H1 (cell line): Measurements from ENCODE around the gene SIGLEC12. TPM values are rescaled to one million over a fixed set of nuclear protein-coding genes. Genes with fewer than 3 reads are reported as not detected.

ENCODE experiments used
- CTCF ChIA-PET: fragments of 300-600 bp; sonication (Branson Sonifier 250); formaldehyde crosslinking; loops from one replicate; lab custom pipeline; 2021; ENCODE audit not compliant: partially characterized antibody; lab: Charles Lee
- POLR2A ChIA-PET: fragments of 300-600 bp; sonication (Branson Sonifier 250); formaldehyde crosslinking; loops from one replicate; lab custom pipeline; 2021; ENCODE audit warnings: inconsistent platforms; ENCODE audit not compliant: partially characterized antibody; lab: Charles Lee
- DNase-seq, 2 experiments: peaks; one replicate each; pipeline versions ENCODE4 v3.0.0 to v3.0.0-alpha.2; 2010 to 2022; ENCODE audit warnings: low spot score in 2 of 2, low read depth in 1 of 2, mixed read lengths in 1 of 2
- FAIRE-seq: peaks from 2 replicates; lab custom pipeline; 2011; peaks lifted over from hg19 to GRCh38; lab: Jason Lieb, UNC
- H2AFZ ChIP-seq: 2 replicates; pipeline ENCODE4 v1.8.1; 2012; ENCODE audit warnings: low read length, inconsistent platforms
- H2AK5ac ChIP-seq: 2 replicates; pipeline ENCODE4 v1.6.1; 2013; ENCODE audit warnings: low read depth, low read length
- H2BK120ac ChIP-seq: replicated peaks from 2 replicates; pipeline ENCODE3; 2013; ENCODE audit warnings: low read depth, low read length, inconsistent platforms
- H2BK12ac ChIP-seq: 2 replicates; pipeline ENCODE4 v1.6.1; 2013; ENCODE audit warnings: low read depth, low read length
- H2BK15ac ChIP-seq: 2 replicates; pipeline ENCODE4 v1.6.1; 2013; ENCODE audit warnings: low read length
- H2BK20ac ChIP-seq: 2 replicates; pipeline ENCODE4 v1.6.1; 2013; ENCODE audit warnings: low read length
- H2BK5ac ChIP-seq: 2 replicates; pipeline ENCODE4 v1.6.1; 2013; ENCODE audit warnings: low read depth, low read length
- H3K14ac ChIP-seq: 2 replicates; pipeline ENCODE4 v1.6.1; 2013; ENCODE audit warnings: inconsistent platforms; ENCODE audit not compliant: insufficient read length
- H3K18ac ChIP-seq: 2 replicates; pipeline ENCODE4 v1.6.1; 2013; ENCODE audit warnings: low read length; ENCODE audit errors: extremely low read depth
- H3K23ac ChIP-seq: 2 replicates; pipeline ENCODE4 v1.6.1; 2013; ENCODE audit warnings: inconsistent platforms; ENCODE audit not compliant: insufficient read length
- H3K23me2 ChIP-seq: 2 replicates; pipeline ENCODE4 v1.6.1; 2013; ENCODE audit warnings: low read depth, low read length
- H3K27ac ChIP-seq: 2 replicates; pipeline ENCODE4 v1.6.1; 2011; ENCODE audit warnings: low read depth, low read length, inconsistent platforms
- H3K27me3 ChIP-seq, 4 experiments: replicated peaks in 1 of 4; 1 replicate in 1 of 4; 2 replicates in 3 of 4; pipeline versions ENCODE4 v1.6.1 to v1.8.1; 2011 to 2013; ENCODE audit warnings: low read length in 3 of 4, mild to moderate bottlenecking in 3 of 4, inconsistent platforms in 2 of 4, mixed read lengths in 2 of 4, moderate library complexity in 1 of 4; ENCODE audit not compliant: control insufficient read depth in 3 of 4, insufficient read depth in 3 of 4; ENCODE audit errors: extremely low read depth in 1 of 4
- H3K36me3 ChIP-seq, 4 experiments: 2 replicates each; pipeline versions ENCODE4 v1.6.1 to v1.8.1; 2011 to 2013; ENCODE audit warnings: mild to moderate bottlenecking in 4 of 4, low read length in 3 of 4, moderate library complexity in 2 of 4, control low read depth in 1 of 4, inconsistent platforms in 1 of 4; ENCODE audit not compliant: insufficient read depth in 4 of 4, control insufficient read depth in 2 of 4
- H3K4ac ChIP-seq: replicated peaks from 2 replicates; pipeline ENCODE3; 2013; ENCODE audit warnings: low read length, low read depth, mixed read lengths, inconsistent platforms; ENCODE audit not compliant: insufficient read length
- H3K4me1 ChIP-seq, 4 experiments: replicated peaks in 1 of 4; 1 replicate in 1 of 4; 2 replicates in 3 of 4; pipeline versions ENCODE4 v1.6.1 to v1.8.1; 2011 to 2013; ENCODE audit warnings: low read length in 3 of 4, inconsistent platforms in 2 of 4, mixed read lengths in 1 of 4; ENCODE audit not compliant: insufficient read depth in 4 of 4, control insufficient read depth in 3 of 4
- H3K4me2 ChIP-seq, 2 experiments: 2 replicates each; pipeline versions ENCODE4 v1.6.1 to v1.8.1; 2011 to 2013; ENCODE audit warnings: low read depth in 2 of 2, low read length in 2 of 2, control low read depth in 1 of 2, inconsistent platforms in 1 of 2, mild to moderate bottlenecking in 1 of 2; ENCODE audit not compliant: insufficient read depth in 1 of 2
- H3K4me3 ChIP-seq, 4 experiments: fragments of 200-600, 300-600 bp in 1 of 4; sonication (generic), shearing (Covaris generic), sonication (Bioruptor Twin) in 1 of 4; 2 replicates each; pipeline versions ENCODE4 v1.5.1 to v1.8.1; 2011 to 2016; ENCODE audit warnings: low read length in 4 of 4, low read depth in 3 of 4, control low read depth in 2 of 4, inconsistent platforms in 2 of 4, mild to moderate bottlenecking in 2 of 4, mixed read lengths in 1 of 4, moderate library complexity in 1 of 4; ENCODE audit not compliant: insufficient read depth in 2 of 4; ENCODE audit errors: extremely low read depth in 1 of 4
- H3K56ac ChIP-seq: replicated peaks from 2 replicates; pipeline ENCODE3; 2013; ENCODE audit warnings: low read depth, mild to moderate bottlenecking, mixed read lengths, low read length, inconsistent platforms; ENCODE audit not compliant: insufficient read length
- H3K79me1 ChIP-seq: 2 replicates; pipeline ENCODE4 v1.6.1; 2013; ENCODE audit warnings: low read depth, low read length, control low read depth
- H3K79me2 ChIP-seq, 2 experiments: 2 replicates each; pipeline versions ENCODE4 v1.6.1 to v1.8.1; 2012 to 2013; ENCODE audit warnings: low read length in 2 of 2, mild to moderate bottlenecking in 2 of 2, inconsistent platforms in 1 of 2; ENCODE audit not compliant: insufficient read depth in 2 of 2, control insufficient read depth in 1 of 2
- H3K9ac ChIP-seq, 4 experiments: replicated peaks in 1 of 4; 1 replicate in 1 of 4; 2 replicates in 3 of 4; pipeline versions ENCODE4 v1.6.1 to v1.8.1; 2011 to 2013; ENCODE audit warnings: low read depth in 3 of 4, low read length in 3 of 4, control low read depth in 2 of 4, mild to moderate bottlenecking in 2 of 4, moderate library complexity in 2 of 4, inconsistent platforms in 1 of 4; ENCODE audit errors: extremely low read depth in 1 of 4
- H3K9me3 ChIP-seq, 2 experiments: 2 replicates each; pipeline versions ENCODE4 v1.6.1 to v1.8.1; 2012 to 2013; ENCODE audit warnings: mild to moderate bottlenecking in 2 of 2, moderate library complexity in 2 of 2, control low read depth in 1 of 2, inconsistent platforms in 1 of 2, low read depth in 1 of 2, low read length in 1 of 2, mixed read lengths in 1 of 2; ENCODE audit not compliant: insufficient read depth in 2 of 2
- H4K20me1 ChIP-seq, 2 experiments: replicated peaks in 1 of 2; 2 replicates each; pipeline versions ENCODE3 to v1.8.1; 2011 to 2013; ENCODE audit warnings: inconsistent platforms in 2 of 2, low read length in 2 of 2, mild to moderate bottlenecking in 1 of 2; ENCODE audit not compliant: insufficient read depth in 2 of 2, control insufficient read depth in 1 of 2
- H4K5ac ChIP-seq: 2 replicates; pipeline ENCODE4 v1.6.1; 2013; ENCODE audit warnings: low read length, low read depth, mixed read lengths, inconsistent platforms; ENCODE audit not compliant: insufficient read length
- H4K8ac ChIP-seq: 2 replicates; pipeline ENCODE4 v1.8.0; 2013; ENCODE audit warnings: mild to moderate bottlenecking, moderate library complexity, low read length, inconsistent platforms; ENCODE audit not compliant: insufficient read depth; ENCODE audit errors: extremely low read depth
- H4K91ac ChIP-seq: replicated peaks from 2 replicates; pipeline ENCODE3; 2013; ENCODE audit warnings: low read length, mixed read lengths, inconsistent platforms; ENCODE audit not compliant: insufficient read length
- ATF2 ChIP-seq: IDR thresholded peaks from 2 replicates; pipeline ENCODE4 v1.6.1; 2012; ENCODE audit warnings: low read length, inconsistent platforms
- SP2 ChIP-seq: IDR thresholded peaks from 2 replicates; pipeline ENCODE4 v1.6.1; 2012; ENCODE audit warnings: mild to moderate bottlenecking, low read length, inconsistent platforms
- YY1 ChIP-seq: IDR thresholded peaks from 2 replicates; pipeline ENCODE4 v1.6.1; 2011; ENCODE audit warnings: low read depth, mild to moderate bottlenecking, low read length
- WGBS, 2 experiments: shearing (Covaris generic) in 1 of 2; methylation state at CpG; one replicate each; pipeline versions ENCODE4 v1.1.6 to v1.1.7; 2013 to 2015; ENCODE audit warnings: low lambda C conversion rate in 2 of 2, mixed read lengths in 2 of 2, inconsistent platforms in 1 of 2, low coverage in 1 of 2, missing lambda C conversion rate in 1 of 2; ENCODE audit not compliant: insufficient replicate concordance in 2 of 2, insufficient coverage in 1 of 2, insufficient read length in 1 of 2; ENCODE audit errors: extremely low coverage in 1 of 2, missing lambda C conversion rate in 1 of 2; 5-methylcytosine and 5-hydroxymethylcytosine counted together
- polyA plus RNA-seq, 7 experiments: library from polyadenylated mRNA; depleted of rRNA in 3 of 7; stranded (reverse) in 5 of 7; unstranded in 2 of 7; fragments of >200 nt in 5 of 7; fragments of 200-250 nt in 2 of 7; gene quantifications; 1 replicate in 5 of 7; 2 replicates in 1 of 7; 4 replicates in 1 of 7; pipeline versions ENCODE4 v1.2.1 to v1.2.3, GENCODE V29; 2011 to 2013; ENCODE audit warnings: missing spikeins in 2 of 7, mixed read lengths in 2 of 7
- total RNA-seq: library from RNA; stranded (reverse); fragmentation: NEBNext Ultra II Directional; extraction: Animal tissue kit (Norgen Biotek cat#: 25700); gene quantifications from 2 replicates; pipeline ENCODE4 v1.2.1, GENCODE V29; 2021

SIGLEC12 gene
- total and polyA plus RNA-seq, 2 of the 8 experiments (the other 6 are each of a cell fraction or from before 2014, with no cell fraction given): not detected

- Histone ChIP-seq H2BK5ac (no peak overlapping the region), H3K9me3 (peaks cover 0 to 18% of the 10 kb centered on the region in 2 experiments; a peak in 2 of 4 replicates), H3K14ac (no peak overlapping the region), H3K27me3 (no peaks in the 10 kb centered on the region; a peak in 1 of 7 replicates), H2AFZ (no peak overlapping the region), H2BK120ac (no peak overlapping the region), H3K18ac (no peak overlapping the region), H4K91ac (no peak overlapping the region), H2BK15ac (no peak overlapping the region), H3K79me2 (no peaks in the 10 kb centered on the region), H3K79me1 (no peaks in the 10 kb centered on the region), H2BK12ac (no peak overlapping the region), H3K4ac (no peak overlapping the region), H4K5ac (no peak overlapping the region), H3K23ac (no peak overlapping the region), H3K4me2 (no peak overlapping the region), H3K4me1 (no peaks in the 10 kb centered on the region), H3K4me3 (no peak overlapping the region), H3K27ac (no peak overlapping the region), H4K20me1 (no peaks in the 10 kb centered on the region), H3K9ac (no peak overlapping the region), H3K56ac (no peak overlapping the region), H3K23me2 (no peaks in the 10 kb centered on the region), H3K36me3 (no peaks in the 10 kb centered on the region), H2AK5ac (peak overlapping the region; percentile 53; the same call in 1 of the 2 replicates), H4K8ac (no peak overlapping the region), H2BK20ac (no peak overlapping the region)
- FAIRE-seq (no peak), DNase-seq (no peak)
- 69% methylated on average over 3 of the region's 4 CpGs; no CpG with 5 or more reads in 1 of the 2 experiments for WGBS, 2 experiments
- POLR2A ChIA-PET: no interaction called here
- CTCF ChIA-PET: interaction anchor here (0.8 to 2.3 kb wide), 8 partner anchors 19 to 299 kb away, joined by 3 to 6 read pairs (median 3); no protein-coding TSS in a partner anchor
- no peak for TF ChIP-seq SP2
- no peak for TF ChIP-seq YY1
- TF ChIP-seq ATF2: no peak
Observed at GRCh38 chr19:51467864-51468544, 33.6 kb downstream of the SIGLEC12 start.
